H1 (cell line): ENCODE measurements around the gene CACNG7. TPM values are rescaled to one million over a fixed set of nuclear protein-coding genes. Genes with fewer than 3 reads are reported as not detected.
A peak's percentile ranks its signal among the peaks of the same experiment; 100 is the strongest.

ENCODE experiments used
- CTCF ChIA-PET: fragments of 300-600 bp; sonication (Branson Sonifier 250); formaldehyde crosslinking; loops from one replicate; lab custom pipeline; 2021; ENCODE audit not compliant: partially characterized antibody; lab: Charles Lee
- POLR2A ChIA-PET: fragments of 300-600 bp; sonication (Branson Sonifier 250); formaldehyde crosslinking; loops from one replicate; lab custom pipeline; 2021; ENCODE audit warnings: inconsistent platforms; ENCODE audit not compliant: partially characterized antibody; lab: Charles Lee
- DNase-seq, 2 experiments: peaks; one replicate each; pipeline versions ENCODE4 v3.0.0 to v3.0.0-alpha.2; 2010 to 2022; ENCODE audit warnings: low spot score in 2 of 2, low read depth in 1 of 2, mixed read lengths in 1 of 2
- FAIRE-seq: peaks from 2 replicates; lab custom pipeline; 2011; peaks lifted over from hg19 to GRCh38; lab: Jason Lieb, UNC
- H2AFZ ChIP-seq: 2 replicates; pipeline ENCODE4 v1.8.1; 2012; ENCODE audit warnings: low read length, inconsistent platforms
- H2AK5ac ChIP-seq: 2 replicates; pipeline ENCODE4 v1.6.1; 2013; ENCODE audit warnings: low read depth, low read length
- H2BK120ac ChIP-seq: replicated peaks from 2 replicates; pipeline ENCODE3; 2013; ENCODE audit warnings: low read depth, low read length, inconsistent platforms
- H2BK12ac ChIP-seq: 2 replicates; pipeline ENCODE4 v1.6.1; 2013; ENCODE audit warnings: low read depth, low read length
- H2BK15ac ChIP-seq: 2 replicates; pipeline ENCODE4 v1.6.1; 2013; ENCODE audit warnings: low read length
- H2BK20ac ChIP-seq: 2 replicates; pipeline ENCODE4 v1.6.1; 2013; ENCODE audit warnings: low read length
- H2BK5ac ChIP-seq: 2 replicates; pipeline ENCODE4 v1.6.1; 2013; ENCODE audit warnings: low read depth, low read length
- H3K14ac ChIP-seq: 2 replicates; pipeline ENCODE4 v1.6.1; 2013; ENCODE audit warnings: inconsistent platforms; ENCODE audit not compliant: insufficient read length
- H3K18ac ChIP-seq: 2 replicates; pipeline ENCODE4 v1.6.1; 2013; ENCODE audit warnings: low read length; ENCODE audit errors: extremely low read depth
- H3K23ac ChIP-seq: 2 replicates; pipeline ENCODE4 v1.6.1; 2013; ENCODE audit warnings: inconsistent platforms; ENCODE audit not compliant: insufficient read length
- H3K23me2 ChIP-seq: 2 replicates; pipeline ENCODE4 v1.6.1; 2013; ENCODE audit warnings: low read depth, low read length
- H3K27ac ChIP-seq: 2 replicates; pipeline ENCODE4 v1.6.1; 2011; ENCODE audit warnings: low read depth, low read length, inconsistent platforms
- H3K27me3 ChIP-seq, 4 experiments: replicated peaks in 1 of 4; 1 replicate in 1 of 4; 2 replicates in 3 of 4; pipeline versions ENCODE4 v1.6.1 to v1.8.1; 2011 to 2013; ENCODE audit warnings: low read length in 3 of 4, mild to moderate bottlenecking in 3 of 4, inconsistent platforms in 2 of 4, mixed read lengths in 2 of 4, moderate library complexity in 1 of 4; ENCODE audit not compliant: control insufficient read depth in 3 of 4, insufficient read depth in 3 of 4; ENCODE audit errors: extremely low read depth in 1 of 4
- H3K36me3 ChIP-seq, 4 experiments: 2 replicates each; pipeline versions ENCODE4 v1.6.1 to v1.8.1; 2011 to 2013; ENCODE audit warnings: mild to moderate bottlenecking in 4 of 4, low read length in 3 of 4, moderate library complexity in 2 of 4, control low read depth in 1 of 4, inconsistent platforms in 1 of 4; ENCODE audit not compliant: insufficient read depth in 4 of 4, control insufficient read depth in 2 of 4
- H3K4ac ChIP-seq: replicated peaks from 2 replicates; pipeline ENCODE3; 2013; ENCODE audit warnings: low read length, low read depth, mixed read lengths, inconsistent platforms; ENCODE audit not compliant: insufficient read length
- H3K4me1 ChIP-seq, 4 experiments: replicated peaks in 1 of 4; 1 replicate in 1 of 4; 2 replicates in 3 of 4; pipeline versions ENCODE4 v1.6.1 to v1.8.1; 2011 to 2013; ENCODE audit warnings: low read length in 3 of 4, inconsistent platforms in 2 of 4, mixed read lengths in 1 of 4; ENCODE audit not compliant: insufficient read depth in 4 of 4, control insufficient read depth in 3 of 4
- H3K4me2 ChIP-seq, 2 experiments: 2 replicates each; pipeline versions ENCODE4 v1.6.1 to v1.8.1; 2011 to 2013; ENCODE audit warnings: low read depth in 2 of 2, low read length in 2 of 2, control low read depth in 1 of 2, inconsistent platforms in 1 of 2, mild to moderate bottlenecking in 1 of 2; ENCODE audit not compliant: insufficient read depth in 1 of 2
- H3K4me3 ChIP-seq, 4 experiments: fragments of 200-600, 300-600 bp in 1 of 4; sonication (generic), shearing (Covaris generic), sonication (Bioruptor Twin) in 1 of 4; 2 replicates each; pipeline versions ENCODE4 v1.5.1 to v1.8.1; 2011 to 2016; ENCODE audit warnings: low read length in 4 of 4, low read depth in 3 of 4, control low read depth in 2 of 4, inconsistent platforms in 2 of 4, mild to moderate bottlenecking in 2 of 4, mixed read lengths in 1 of 4, moderate library complexity in 1 of 4; ENCODE audit not compliant: insufficient read depth in 2 of 4; ENCODE audit errors: extremely low read depth in 1 of 4
- H3K56ac ChIP-seq: replicated peaks from 2 replicates; pipeline ENCODE3; 2013; ENCODE audit warnings: low read depth, mild to moderate bottlenecking, mixed read lengths, low read length, inconsistent platforms; ENCODE audit not compliant: insufficient read length
- H3K79me1 ChIP-seq: 2 replicates; pipeline ENCODE4 v1.6.1; 2013; ENCODE audit warnings: low read depth, low read length, control low read depth
- H3K79me2 ChIP-seq, 2 experiments: 2 replicates each; pipeline versions ENCODE4 v1.6.1 to v1.8.1; 2012 to 2013; ENCODE audit warnings: low read length in 2 of 2, mild to moderate bottlenecking in 2 of 2, inconsistent platforms in 1 of 2; ENCODE audit not compliant: insufficient read depth in 2 of 2, control insufficient read depth in 1 of 2
- H3K9ac ChIP-seq, 4 experiments: replicated peaks in 1 of 4; 1 replicate in 1 of 4; 2 replicates in 3 of 4; pipeline versions ENCODE4 v1.6.1 to v1.8.1; 2011 to 2013; ENCODE audit warnings: low read depth in 3 of 4, low read length in 3 of 4, control low read depth in 2 of 4, mild to moderate bottlenecking in 2 of 4, moderate library complexity in 2 of 4, inconsistent platforms in 1 of 4; ENCODE audit errors: extremely low read depth in 1 of 4
- H3K9me3 ChIP-seq, 2 experiments: 2 replicates each; pipeline versions ENCODE4 v1.6.1 to v1.8.1; 2012 to 2013; ENCODE audit warnings: mild to moderate bottlenecking in 2 of 2, moderate library complexity in 2 of 2, control low read depth in 1 of 2, inconsistent platforms in 1 of 2, low read depth in 1 of 2, low read length in 1 of 2, mixed read lengths in 1 of 2; ENCODE audit not compliant: insufficient read depth in 2 of 2
- H4K20me1 ChIP-seq, 2 experiments: replicated peaks in 1 of 2; 2 replicates each; pipeline versions ENCODE3 to v1.8.1; 2011 to 2013; ENCODE audit warnings: inconsistent platforms in 2 of 2, low read length in 2 of 2, mild to moderate bottlenecking in 1 of 2; ENCODE audit not compliant: insufficient read depth in 2 of 2, control insufficient read depth in 1 of 2
- H4K5ac ChIP-seq: 2 replicates; pipeline ENCODE4 v1.6.1; 2013; ENCODE audit warnings: low read length, low read depth, mixed read lengths, inconsistent platforms; ENCODE audit not compliant: insufficient read length
- H4K8ac ChIP-seq: 2 replicates; pipeline ENCODE4 v1.8.0; 2013; ENCODE audit warnings: mild to moderate bottlenecking, moderate library complexity, low read length, inconsistent platforms; ENCODE audit not compliant: insufficient read depth; ENCODE audit errors: extremely low read depth
- H4K91ac ChIP-seq: replicated peaks from 2 replicates; pipeline ENCODE3; 2013; ENCODE audit warnings: low read length, mixed read lengths, inconsistent platforms; ENCODE audit not compliant: insufficient read length
- KDM1A ChIP-seq: fragments of 200-600, 300-600 bp; sonication (generic); IDR thresholded peaks from 2 replicates; pipeline ENCODE4 v1.7.1; 2016; ENCODE audit warnings: mild to moderate bottlenecking, low read length, borderline replicate concordance
- TEAD4 ChIP-seq: IDR thresholded peaks from 2 replicates; pipeline ENCODE4 v1.6.1; 2012; ENCODE audit warnings: low read depth, low read length, inconsistent platforms, mixed read lengths
- WGBS, 2 experiments: shearing (Covaris generic) in 1 of 2; methylation state at CpG; one replicate each; pipeline versions ENCODE4 v1.1.6 to v1.1.7; 2013 to 2015; ENCODE audit warnings: low lambda C conversion rate in 2 of 2, mixed read lengths in 2 of 2, inconsistent platforms in 1 of 2, low coverage in 1 of 2, missing lambda C conversion rate in 1 of 2; ENCODE audit not compliant: insufficient replicate concordance in 2 of 2, insufficient coverage in 1 of 2, insufficient read length in 1 of 2; ENCODE audit errors: extremely low coverage in 1 of 2, missing lambda C conversion rate in 1 of 2; 5-methylcytosine and 5-hydroxymethylcytosine counted together
- polyA plus RNA-seq, 7 experiments: library from polyadenylated mRNA; depleted of rRNA in 3 of 7; stranded (reverse) in 5 of 7; unstranded in 2 of 7; fragments of >200 nt in 5 of 7; fragments of 200-250 nt in 2 of 7; gene quantifications; 1 replicate in 5 of 7; 2 replicates in 1 of 7; 4 replicates in 1 of 7; pipeline versions ENCODE4 v1.2.1 to v1.2.3, GENCODE V29; 2011 to 2013; ENCODE audit warnings: missing spikeins in 2 of 7, mixed read lengths in 2 of 7
- total RNA-seq: library from RNA; stranded (reverse); fragmentation: NEBNext Ultra II Directional; extraction: Animal tissue kit (Norgen Biotek cat#: 25700); gene quantifications from 2 replicates; pipeline ENCODE4 v1.2.1, GENCODE V29; 2021

CACNG7 gene
- total and polyA plus RNA-seq, 2 of the 8 experiments (the other 6 are each of a cell fraction or from before 2014, with no cell fraction given) = 28.9 to 69.8 TPM

GRCh38 chr19:53897459-53897858 is 11.6 kb upstream of the CACNG7 start:
- no peak overlapping the region for H4K91ac ChIP-seq
- H4K20me1 ChIP-seq = no peaks in the 10 kb centered on the region
- DNase-seq (no peak), FAIRE-seq (no peak)
- no peak overlapping the region for H3K4ac ChIP-seq
- no peak overlapping the region for H2AFZ ChIP-seq
- peaks cover 0 to 8% (median 3%) of the 10 kb centered on the region in 4 experiments; a peak in 5 of 8 replicates for H3K36me3 ChIP-seq
- H2BK12ac ChIP-seq = no peak overlapping the region; the same call in 1 of the 2 replicates
- no peak overlapping the region for H2BK120ac ChIP-seq
- CTCF ChIA-PET = interaction anchor here (0.6 to 8.6 kb wide), 13 partner anchors 9 to 132 kb away, joined by 3 to 44 read pairs (median 5); partner anchors contain the start of gene PRKCG
- H3K23ac ChIP-seq = no peak overlapping the region
- no peak overlapping the region for H2BK5ac ChIP-seq
- TF ChIP-seq TEAD4 = no peak
- TF ChIP-seq KDM1A = 0 out of 2 replicates have a peak, but pooled peaks have one; percentile 58
- no peaks in the 10 kb centered on the region for H3K79me1 ChIP-seq
- no peak overlapping the region for H3K18ac ChIP-seq
- H2AK5ac ChIP-seq = no peak overlapping the region
- no peaks in the 10 kb centered on the region for H3K9me3 ChIP-seq
- no peak overlapping the region for H3K27ac ChIP-seq
- no peak overlapping the region for H3K9ac ChIP-seq
- no peak overlapping the region for H3K56ac ChIP-seq
- no peak overlapping the region for H2BK20ac ChIP-seq
- H2BK15ac ChIP-seq = no peak overlapping the region
- peak overlapping the region in 1 of 4 experiments; percentile 68; a peak in 2 of 8 replicates for H3K4me3 ChIP-seq
- POLR2A ChIA-PET = interaction anchor here (1.2 to 2.5 kb wide), 9 partner anchors 9 to 83 kb away, joined by 3 to 13 read pairs (median 9); partner anchors contain the start of gene MYADM
- peaks cover 0 to 3% (median 0%) of the 10 kb centered on the region in 4 experiments; a peak in 1 of 7 replicates for H3K27me3 ChIP-seq
- H3K4me1 ChIP-seq = peaks cover 0 to 14% (median 9%) of the 10 kb centered on the region in 4 experiments; a peak in 4 of 7 replicates
- whole genome bisulfite sequencing, 2 experiments = 72% methylated on average over 4 of the region's 4 CpGs; no CpG with 5 or more reads in 1 of the 2 experiments
- no peak overlapping the region for H4K8ac ChIP-seq
- peak overlapping the region; percentile 68 to 100; a peak in 3 of 4 replicates for H3K4me2 ChIP-seq
- no peaks in the 10 kb centered on the region for H3K79me2 ChIP-seq
- peaks cover 6% of the 10 kb centered on the region for H3K23me2 ChIP-seq
- H3K14ac ChIP-seq = no peak overlapping the region
- H4K5ac ChIP-seq = no peak overlapping the region
